HUES64 (cell line): ENCODE measurements around the gene GNB5.

Source experiments
- H3K27ac ChIP-seq: 2 replicates; pipeline ENCODE4 v1.7.0; 2013; ENCODE audit warnings: low read depth, low read length, inconsistent platforms
- H3K27me3 ChIP-seq: 2 replicates; pipeline ENCODE4 v1.6.1; 2013; ENCODE audit warnings: mild to moderate bottlenecking, low read length; ENCODE audit not compliant: insufficient read depth
- H3K36me3 ChIP-seq: 2 replicates; pipeline ENCODE4 v1.6.1; 2013; ENCODE audit warnings: mild to moderate bottlenecking, low read length; ENCODE audit not compliant: insufficient read depth
- H3K4me1 ChIP-seq: 2 replicates; pipeline ENCODE4 v1.6.1; 2013; ENCODE audit warnings: mild to moderate bottlenecking, low read length, moderate library complexity; ENCODE audit not compliant: insufficient read depth
- H3K4me3 ChIP-seq: 2 replicates; pipeline ENCODE4 v1.5.1; 2013; ENCODE audit warnings: mild to moderate bottlenecking, low read length, moderate library complexity
- H3K9ac ChIP-seq: 2 replicates; pipeline ENCODE4 v1.6.1; 2013; ENCODE audit warnings: mild to moderate bottlenecking, low read depth, low read length
- H3K9me3 ChIP-seq: 2 replicates; pipeline ENCODE4 v1.6.1; 2013; ENCODE audit warnings: low read depth, low read length; ENCODE audit not compliant: insufficient read depth
- WGBS: fragments of 150-250, 120-280 bp; methylation state at CpG from one replicate; pipeline ENCODE4 v1.1.7; 2013; ENCODE audit warnings: missing lambda C conversion rate; 5-methylcytosine and 5-hydroxymethylcytosine counted together

Gene GNB5

DNA sequence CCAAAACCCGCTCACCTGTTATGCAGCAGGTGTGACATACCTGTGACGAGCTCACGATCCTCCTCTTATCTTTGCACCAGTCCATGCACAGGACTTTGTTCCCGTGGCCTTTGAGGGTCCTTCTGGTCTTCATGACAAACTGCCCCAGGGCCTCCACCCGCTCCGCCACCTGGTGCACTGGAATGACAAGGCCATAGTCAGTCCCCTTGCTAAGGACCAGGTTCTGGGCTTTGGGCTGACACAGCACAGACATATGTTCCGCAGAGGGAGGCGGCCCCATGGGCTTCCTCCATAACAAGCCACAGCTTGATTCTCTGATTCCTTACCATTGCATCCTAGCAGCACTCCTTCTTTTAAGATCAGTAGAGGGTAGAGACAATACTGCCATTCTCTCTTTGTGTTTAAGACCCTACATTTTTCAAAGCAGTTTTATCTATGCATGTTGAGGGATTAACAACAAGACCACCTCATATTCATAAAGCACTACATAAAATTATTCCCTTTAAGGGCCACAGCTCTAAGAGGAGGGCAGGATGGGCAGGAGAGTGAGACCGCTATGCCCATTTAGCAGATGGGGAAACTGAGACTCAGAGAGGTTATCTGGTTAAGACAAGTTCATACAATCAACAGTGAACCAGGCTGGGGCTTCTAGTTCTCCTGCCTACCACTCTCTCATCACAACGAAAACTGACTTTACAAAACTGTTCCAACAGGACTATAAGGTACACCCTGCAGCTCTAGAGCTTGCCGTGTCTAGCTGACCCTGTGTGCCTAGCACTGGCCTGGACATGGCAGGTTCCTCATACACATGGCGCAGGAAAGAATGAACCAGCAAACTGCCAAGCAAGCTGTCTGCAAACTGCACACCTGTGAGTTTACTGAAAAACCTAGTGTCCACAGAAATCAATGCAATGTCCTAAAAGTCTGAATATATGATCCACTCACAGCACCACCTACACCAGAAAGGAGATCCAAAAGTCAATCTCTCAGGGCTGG lies 37.0 kb downstream of the GNB5 start:
- Histone ChIP-seq H3K27ac (no peak overlapping the region), H3K4me1 (no peaks in the 10 kb centered on the region), H3K9me3 (no peaks in the 10 kb centered on the region), H3K36me3 (peaks cover 17% of the 10 kb centered on the region), H3K9ac (no peak overlapping the region), H3K4me3 (no peak overlapping the region), H3K27me3 (no peaks in the 10 kb centered on the region)
- 95% methylated on average over 12 of the region's 12 CpGs for WGBS

DNA sequence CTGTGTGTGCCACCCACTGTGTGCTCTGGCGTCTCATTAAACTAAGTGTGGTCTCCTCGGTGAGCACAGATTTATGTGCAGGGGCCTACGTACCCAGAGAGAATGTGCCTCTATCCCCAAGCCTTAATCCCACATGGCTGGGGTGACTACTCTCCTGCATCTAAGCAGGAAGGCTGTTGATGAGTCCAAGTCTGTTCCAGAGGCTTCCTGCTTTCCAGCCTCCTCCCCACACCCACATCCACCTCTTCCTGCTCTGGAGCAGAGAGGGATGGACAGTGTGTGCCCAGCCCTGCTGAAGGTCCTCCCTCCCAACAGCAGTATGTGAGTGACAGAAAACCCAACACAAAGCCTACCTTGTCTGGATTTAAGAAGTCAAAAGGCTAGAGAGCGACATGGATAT lies 39.8 kb downstream of the GNB5 start:
- Histone ChIP-seq H3K9ac (no peak overlapping the region), H3K27ac (no peak overlapping the region), H3K27me3 (no peaks in the 10 kb centered on the region), H3K9me3 (no peaks in the 10 kb centered on the region), H3K36me3 (peaks cover 34% of the 10 kb centered on the region), H3K4me3 (no peak overlapping the region), H3K4me1 (no peaks in the 10 kb centered on the region)
- 95% methylated on average over 4 of the region's 4 CpGs for WGBS

DNA sequence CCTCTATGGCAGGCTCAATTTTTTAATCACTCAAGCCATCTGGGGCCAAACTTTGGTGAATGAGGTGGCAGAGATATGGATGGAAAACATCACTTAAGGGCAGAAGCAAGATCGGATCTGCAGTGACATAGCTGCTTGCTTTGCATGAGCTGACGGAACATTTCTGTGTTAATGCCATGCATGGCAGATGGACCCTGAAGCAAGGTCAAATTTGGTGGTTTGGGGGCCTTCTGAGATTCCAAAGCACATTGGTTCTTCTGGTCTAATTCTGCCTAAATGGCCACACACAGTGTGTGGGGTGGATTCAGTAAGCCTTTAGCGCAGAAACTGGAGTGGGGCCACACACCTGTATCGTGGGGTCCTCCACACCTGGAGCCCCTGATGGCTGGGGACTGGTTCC lies 40.3 kb downstream of the GNB5 start:
- Histone ChIP-seq H3K9ac (no peak overlapping the region), H3K4me1 (no peaks in the 10 kb centered on the region), H3K27me3 (no peaks in the 10 kb centered on the region), H3K4me3 (no peak overlapping the region), H3K9me3 (no peaks in the 10 kb centered on the region), H3K27ac (no peak overlapping the region), H3K36me3 (peaks cover 38% of the 10 kb centered on the region)
- WGBS, result 98% methylated on average over 4 of the region's 4 CpGs

DNA sequence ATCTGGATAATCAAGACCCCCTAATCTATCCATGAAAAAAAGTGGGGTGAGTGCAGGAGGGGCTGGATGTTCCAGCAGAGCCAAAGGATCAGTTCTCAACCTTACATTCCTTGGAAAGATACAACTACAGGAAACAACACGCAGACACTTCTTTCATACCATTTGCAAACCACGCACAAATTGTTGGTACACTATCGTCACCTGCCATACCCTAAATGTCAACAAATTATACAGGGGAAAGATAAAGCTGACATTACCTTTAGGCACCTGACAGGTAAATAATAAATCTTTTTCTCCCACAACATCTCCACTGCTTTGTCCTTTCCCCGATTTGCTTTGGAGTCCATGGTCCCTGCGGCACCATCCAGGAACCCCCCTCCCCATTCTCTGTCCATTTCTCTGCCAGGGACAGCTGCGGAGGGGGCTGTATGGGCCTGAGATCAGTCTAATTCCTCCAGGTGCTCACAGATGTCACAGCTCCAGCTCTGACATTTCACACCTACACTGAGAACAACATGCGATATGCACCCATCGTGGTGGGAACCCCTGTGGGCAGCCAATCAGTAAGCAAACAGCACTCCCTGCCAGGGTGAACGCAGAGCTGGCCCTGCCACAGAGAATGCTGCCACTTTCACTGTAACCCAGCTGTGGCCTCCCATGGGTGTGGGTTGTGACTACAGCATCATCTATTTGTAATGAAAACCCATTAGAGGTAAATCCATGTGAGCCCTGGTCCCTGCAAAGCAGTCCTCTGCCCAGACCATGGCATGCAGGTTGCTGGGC lies 41.0 kb downstream of the GNB5 start:
- Histone ChIP-seq H3K36me3 (peaks cover 38% of the 10 kb centered on the region), H3K4me3 (no peak overlapping the region), H3K27me3 (no peaks in the 10 kb centered on the region), H3K9me3 (no peaks in the 10 kb centered on the region), H3K9ac (no peak overlapping the region), H3K4me1 (no peaks in the 10 kb centered on the region), H3K27ac (no peak overlapping the region)
- 86% methylated on average over 9 of the region's 9 CpGs for WGBS

DNA sequence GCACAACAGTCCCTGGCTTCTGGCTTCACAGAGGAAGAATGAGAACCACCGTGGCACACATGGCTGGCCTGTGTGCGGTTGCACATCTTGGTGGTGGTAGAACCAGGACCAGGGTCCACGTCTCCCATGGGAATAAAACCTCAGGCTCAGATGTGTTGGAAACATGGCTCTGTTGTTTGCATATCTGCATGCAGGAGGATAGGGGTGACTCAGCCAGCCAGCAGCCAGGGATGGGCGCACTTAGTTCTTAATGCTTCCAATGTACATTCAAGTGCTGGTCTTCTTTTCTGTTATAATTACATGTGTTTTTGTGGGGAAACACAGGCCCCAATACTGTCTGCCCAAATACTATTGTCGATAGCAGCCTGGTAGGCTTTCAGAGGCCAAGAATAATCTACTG lies 42.8 kb downstream of the GNB5 start:
- 91% methylated on average over 5 of the region's 5 CpGs for WGBS

DNA sequence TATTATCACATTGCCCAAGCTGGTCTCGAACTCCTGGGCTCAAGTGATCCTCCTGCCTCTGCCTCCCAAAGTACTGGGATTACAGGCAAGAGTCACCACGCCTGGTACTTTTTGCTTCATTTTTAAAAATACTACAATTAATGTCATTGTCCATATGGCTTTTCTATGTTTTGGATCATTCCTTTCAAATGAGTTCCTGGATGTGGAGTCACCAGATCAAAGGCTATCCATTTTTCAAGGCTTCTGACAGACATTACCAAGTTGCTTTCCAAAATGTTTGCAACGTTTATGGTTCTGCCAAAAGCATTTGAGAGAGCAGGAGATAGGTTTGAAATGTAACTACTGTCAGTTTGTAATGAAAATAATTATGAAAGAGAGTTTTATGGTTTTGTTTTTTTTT lies 44.4 kb downstream of the GNB5 start:
- H3K9me3 ChIP-seq, result no peaks in the 10 kb centered on the region; the same call in 1 of the 2 replicates
- whole genome bisulfite sequencing, result 94% methylated on average over 3 of the region's 3 CpGs
- H3K4me3 ChIP-seq, result no peak overlapping the region
- H3K27ac ChIP-seq, result no peak overlapping the region
- H3K9ac ChIP-seq, result no peak overlapping the region
- H3K4me1 ChIP-seq, result no peaks in the 10 kb centered on the region; the same call in 1 of the 2 replicates
- no peaks in the 10 kb centered on the region for H3K27me3 ChIP-seq
- peaks cover 38% of the 10 kb centered on the region for H3K36me3 ChIP-seq

More for the DNA sequence above, 42.8 kb downstream of the GNB5 start:
- Histone ChIP-seq H3K4me1 (no peaks in the 10 kb centered on the region; the same call in 1 of the 2 replicates), H3K36me3 (peaks cover 46% of the 10 kb centered on the region), H3K27ac (no peak overlapping the region), H3K27me3 (no peaks in the 10 kb centered on the region), H3K9me3 (no peaks in the 10 kb centered on the region; the same call in 1 of the 2 replicates), H3K4me3 (no peak overlapping the region), H3K9ac (no peak overlapping the region)

DNA sequence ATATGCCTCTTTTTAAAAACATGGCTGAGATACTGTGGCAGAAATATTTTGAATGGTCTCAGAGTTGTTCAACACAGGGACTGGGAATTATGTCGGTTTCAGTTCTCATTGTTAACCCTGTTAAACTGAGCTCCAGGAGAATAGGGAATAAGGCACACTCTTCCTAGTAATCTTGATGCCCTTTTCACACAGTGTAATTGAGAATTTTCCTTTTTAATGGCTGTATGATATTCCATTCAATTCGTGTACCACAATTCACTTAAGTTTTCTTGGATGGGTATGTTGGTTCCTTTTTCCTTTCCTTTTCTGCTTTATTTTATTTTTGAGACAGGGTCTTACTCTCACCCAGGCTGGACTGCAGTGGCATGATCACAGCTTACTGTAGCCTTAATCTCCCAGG lies 44.9 kb downstream of the GNB5 start:
- H3K9me3 ChIP-seq, result no peaks in the 10 kb centered on the region; the same call in 1 of the 2 replicates
- no peaks in the 10 kb centered on the region; the same call in 1 of the 2 replicates for H3K4me1 ChIP-seq
- H3K36me3 ChIP-seq, result peaks cover 38% of the 10 kb centered on the region
- H3K27ac ChIP-seq, result no peak overlapping the region
- 100% methylated on average over 1 of the region's 2 CpGs for WGBS
- H3K27me3 ChIP-seq, result no peaks in the 10 kb centered on the region
- no peak overlapping the region for H3K4me3 ChIP-seq
- H3K9ac ChIP-seq, result no peak overlapping the region

DNA sequence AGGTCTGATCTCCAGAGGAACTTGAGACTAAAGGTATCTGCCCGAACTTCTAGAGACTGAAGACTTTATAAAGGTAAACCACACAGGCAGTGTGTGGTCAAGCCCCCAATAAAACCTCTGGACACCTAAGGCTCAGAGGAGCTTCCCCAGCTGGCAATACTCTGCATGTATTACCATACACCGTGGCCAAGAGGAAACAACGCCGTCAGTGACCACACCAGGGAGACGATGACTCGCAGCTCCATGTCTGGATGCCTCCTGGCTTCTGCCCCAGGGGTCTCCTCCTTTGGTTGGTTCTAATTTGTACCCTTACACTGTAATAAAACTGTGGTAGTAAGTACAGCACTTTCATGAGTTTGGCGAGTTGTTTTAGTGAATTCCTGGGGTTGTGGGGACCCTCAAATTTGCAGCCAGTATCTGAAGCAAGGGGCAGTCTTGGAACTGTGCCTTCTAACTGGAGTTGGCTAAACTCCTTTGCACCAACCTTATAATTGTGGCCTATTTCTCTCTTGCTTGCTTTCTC lies 46.5 kb downstream of the GNB5 start:
- Histone ChIP-seq H3K9me3 (no peaks in the 10 kb centered on the region; the same call in 1 of the 2 replicates), H3K27me3 (no peaks in the 10 kb centered on the region), H3K9ac (no peak overlapping the region), H3K4me1 (no peaks in the 10 kb centered on the region; the same call in 1 of the 2 replicates), H3K27ac (no peak overlapping the region), H3K36me3 (peaks cover 34% of the 10 kb centered on the region), H3K4me3 (no peak overlapping the region)
- WGBS, result 89% methylated on average over 7 of the region's 7 CpGs

DNA sequence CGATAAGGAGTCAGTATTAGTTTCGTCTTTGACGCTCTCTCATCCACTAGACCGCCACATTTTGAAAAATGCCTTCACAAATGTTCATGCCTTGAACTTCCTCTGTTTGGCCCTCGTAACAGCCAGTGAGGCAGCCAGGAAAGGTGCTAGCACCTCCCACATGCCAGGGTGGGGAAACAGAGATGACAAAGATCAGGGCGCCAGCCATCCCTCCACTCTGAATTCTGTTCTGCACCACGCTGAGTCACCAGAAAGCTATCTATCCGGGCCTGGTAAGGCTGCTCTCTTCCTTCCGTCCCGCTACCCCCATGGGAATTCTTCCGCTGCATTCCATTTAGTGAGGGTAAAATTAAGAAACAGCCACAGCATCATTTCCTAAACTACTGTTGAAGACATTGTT lies 47.3 kb downstream of the GNB5 start:
- no peaks in the 10 kb centered on the region for H3K27me3 ChIP-seq
- no peaks in the 10 kb centered on the region; the same call in 1 of the 2 replicates for H3K9me3 ChIP-seq
- H3K9ac ChIP-seq, result no peak overlapping the region
- WGBS, result 73% methylated on average over 11 of the region's 11 CpGs
- H3K4me1 ChIP-seq, result no peaks in the 10 kb centered on the region; the same call in 1 of the 2 replicates
- H3K4me3 ChIP-seq, result no peak overlapping the region
- H3K27ac ChIP-seq, result no peak overlapping the region
- peaks cover 25% of the 10 kb centered on the region for H3K36me3 ChIP-seq

DNA sequence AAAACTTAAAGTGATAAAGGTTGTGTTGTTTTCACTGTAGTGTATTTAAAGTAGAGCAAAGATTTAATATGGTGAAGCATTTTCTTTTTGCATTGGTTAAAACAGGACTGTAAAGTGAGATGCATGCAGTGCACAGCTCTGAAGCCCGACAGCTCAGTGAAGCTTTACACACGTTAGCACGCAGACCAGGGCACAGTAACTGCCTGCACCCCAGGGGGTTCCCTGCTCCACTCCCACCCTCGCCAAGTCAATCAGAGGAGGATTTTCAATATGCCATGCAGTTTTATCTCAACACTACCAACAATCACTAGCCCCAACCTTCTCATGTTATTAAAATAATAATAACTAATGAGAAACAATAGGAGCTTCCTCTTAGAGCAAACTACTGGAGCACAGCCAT lies 50.5 kb downstream of the GNB5 start:
- no peaks in the 10 kb centered on the region for H3K27me3 ChIP-seq
- H3K36me3 ChIP-seq, result peaks cover 13% of the 10 kb centered on the region
- no peak overlapping the region for H3K4me3 ChIP-seq
- peak overlapping the region; percentile 8; the same call in 1 of the 2 replicates for H3K27ac ChIP-seq
- H3K9me3 ChIP-seq, result no peaks in the 10 kb centered on the region; the same call in 1 of the 2 replicates
- 72% methylated on average over 4 of the region's 4 CpGs for WGBS
- no peak overlapping the region for H3K9ac ChIP-seq
- H3K4me1 ChIP-seq, result no peaks in the 10 kb centered on the region; the same call in 1 of the 2 replicates
